IPS-18c (cell line): ENCODE data around the gene C1orf167.
A peak's percentile ranks its signal among the peaks of the same experiment; 100 is the strongest.

Experiments
- H3K4me3 ChIP-seq: 2 replicates; pipeline ENCODE4 v1.7.0; 2013; ENCODE audit warnings: low read depth, mild to moderate bottlenecking, low read length, moderate library complexity; ENCODE audit not compliant: insufficient read depth
- H3K9me3 ChIP-seq: one replicate; pipeline ENCODE4 v1.6.1; 2013; ENCODE audit warnings: mild to moderate bottlenecking, low read length, moderate library complexity; ENCODE audit not compliant: control insufficient read depth, insufficient read depth

The C1orf167 gene

GRCh38 chr1:11761988-11762406 lies at the start of gene C1orf167:
TSS of gene C1orf167 (plus strand) at chr1:11762193. CDS start at chr1:11764401, 2,208 bp downstream.
- peaks cover 2% of the 10 kb centered on the region for H3K9me3 ChIP-seq
- H3K4me3 ChIP-seq, result no peak within 1 kb of the TSS; the same call in 1 of the 2 replicates

- H3K4me3 ChIP-seq, result no peak overlapping the region
- H3K9me3 ChIP-seq, result no peaks in the 10 kb centered on the region
These were observed 49.7 kb upstream of the C1orf167 start for GRCh38 chr1:11712285-11712684.

- no peaks in the 10 kb centered on the region for H3K9me3 ChIP-seq
- no peak overlapping the region for H3K4me3 ChIP-seq
These were observed 48.9 kb upstream of the C1orf167 start for GRCh38 chr1:11713095-11713494.

GRCh38 chr1:11714831-11715575 lies 47.0 kb upstream of the C1orf167 start:
- Histone ChIP-seq H3K9me3 (no peaks in the 10 kb centered on the region), H3K4me3 (no peak overlapping the region)

- Histone ChIP-seq H3K4me3 (0 out of 2 replicates have a peak overlapping the region, but pooled peaks have one; percentile 16), H3K9me3 (no peaks in the 10 kb centered on the region)
These were observed 42.5 kb upstream of the C1orf167 start for GRCh38 chr1:11719313-11720032.

GRCh38 chr1:11720033-11720376 lies 42.0 kb upstream of the C1orf167 start:
- Histone ChIP-seq H3K9me3 (no peaks in the 10 kb centered on the region), H3K4me3 (no peak overlapping the region)

GRCh38 chr1:11720525-11720924 lies 41.5 kb upstream of the C1orf167 start:
- Histone ChIP-seq H3K4me3 (no peak overlapping the region), H3K9me3 (no peaks in the 10 kb centered on the region)

DNA sequence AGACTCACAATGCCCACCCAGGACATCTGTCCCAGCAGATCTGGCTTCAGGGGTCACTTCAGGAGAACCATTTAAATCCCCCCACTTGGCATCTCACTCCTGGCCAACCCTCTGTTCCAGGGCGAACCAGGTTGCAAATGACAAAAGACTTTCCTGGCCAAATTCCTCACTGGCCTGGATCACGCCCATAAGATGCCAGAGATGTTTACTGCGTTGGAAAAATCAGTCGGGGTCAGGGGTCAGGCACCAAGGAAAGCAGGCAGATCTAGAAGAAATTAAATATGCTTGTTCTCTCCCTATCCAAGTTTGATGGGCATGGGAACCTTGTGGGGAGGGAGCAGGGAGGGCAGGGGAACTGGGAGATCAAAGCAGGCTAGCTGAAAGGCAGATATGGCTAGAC lies 40.7 kb upstream of the C1orf167 start:
- H3K9me3 ChIP-seq, result no peaks in the 10 kb centered on the region
- no peak overlapping the region for H3K4me3 ChIP-seq

DNA sequence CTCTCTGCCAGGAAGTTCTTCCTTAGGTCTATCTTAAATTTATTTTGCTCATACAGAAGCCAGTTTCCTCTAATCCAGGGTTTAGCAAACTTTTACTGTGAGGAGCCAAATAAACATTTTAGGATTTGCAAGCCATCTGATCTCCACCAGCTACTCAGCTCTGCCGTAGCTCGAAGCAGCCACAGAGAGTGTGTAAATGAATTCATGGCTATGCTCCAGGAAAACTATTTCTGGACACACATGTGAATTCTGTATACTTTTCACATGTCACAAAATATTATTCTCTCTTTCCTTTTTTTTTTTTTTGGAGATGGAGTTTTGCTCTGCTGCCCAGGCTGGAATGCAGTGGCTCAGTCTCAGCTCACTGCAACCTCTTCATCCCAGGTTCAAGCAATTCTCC lies 39.5 kb upstream of the C1orf167 start:
- H3K4me3 ChIP-seq, result no peak overlapping the region
- no peaks in the 10 kb centered on the region for H3K9me3 ChIP-seq

GRCh38 chr1:11725616-11726015 lies 36.4 kb upstream of the C1orf167 start:
- Histone ChIP-seq H3K4me3 (no peak overlapping the region), H3K9me3 (no peaks in the 10 kb centered on the region)

DNA sequence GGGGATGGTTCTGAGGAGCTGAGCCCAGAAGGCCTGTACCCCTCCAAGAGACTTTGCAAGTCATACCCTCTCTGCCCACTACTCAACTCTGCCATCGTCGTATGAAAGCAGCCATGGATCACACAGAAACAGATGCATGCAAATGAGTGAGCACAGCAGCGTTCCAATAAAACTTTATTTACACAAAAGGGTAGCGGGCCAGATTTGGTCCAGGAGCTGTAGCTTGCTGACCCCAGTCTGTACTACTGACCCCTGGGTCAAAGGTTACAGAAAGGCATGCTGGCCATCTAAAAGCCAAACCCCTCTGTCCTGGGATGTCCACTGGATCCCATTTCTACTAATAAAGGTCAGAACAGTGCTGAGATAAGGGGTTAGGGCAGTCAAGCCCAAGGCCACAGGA lies 34.9 kb upstream of the C1orf167 start:
- H3K4me3 ChIP-seq, result no peak overlapping the region
- no peaks in the 10 kb centered on the region for H3K9me3 ChIP-seq

- no peaks in the 10 kb centered on the region for H3K9me3 ChIP-seq
- H3K4me3 ChIP-seq, result no peak overlapping the region
These were observed 33.7 kb upstream of the C1orf167 start for GRCh38 chr1:11728126-11728806.

GRCh38 chr1:11729155-11729497 lies 32.9 kb upstream of the C1orf167 start:
- Histone ChIP-seq H3K9me3 (no peaks in the 10 kb centered on the region), H3K4me3 (no peak overlapping the region)

DNA sequence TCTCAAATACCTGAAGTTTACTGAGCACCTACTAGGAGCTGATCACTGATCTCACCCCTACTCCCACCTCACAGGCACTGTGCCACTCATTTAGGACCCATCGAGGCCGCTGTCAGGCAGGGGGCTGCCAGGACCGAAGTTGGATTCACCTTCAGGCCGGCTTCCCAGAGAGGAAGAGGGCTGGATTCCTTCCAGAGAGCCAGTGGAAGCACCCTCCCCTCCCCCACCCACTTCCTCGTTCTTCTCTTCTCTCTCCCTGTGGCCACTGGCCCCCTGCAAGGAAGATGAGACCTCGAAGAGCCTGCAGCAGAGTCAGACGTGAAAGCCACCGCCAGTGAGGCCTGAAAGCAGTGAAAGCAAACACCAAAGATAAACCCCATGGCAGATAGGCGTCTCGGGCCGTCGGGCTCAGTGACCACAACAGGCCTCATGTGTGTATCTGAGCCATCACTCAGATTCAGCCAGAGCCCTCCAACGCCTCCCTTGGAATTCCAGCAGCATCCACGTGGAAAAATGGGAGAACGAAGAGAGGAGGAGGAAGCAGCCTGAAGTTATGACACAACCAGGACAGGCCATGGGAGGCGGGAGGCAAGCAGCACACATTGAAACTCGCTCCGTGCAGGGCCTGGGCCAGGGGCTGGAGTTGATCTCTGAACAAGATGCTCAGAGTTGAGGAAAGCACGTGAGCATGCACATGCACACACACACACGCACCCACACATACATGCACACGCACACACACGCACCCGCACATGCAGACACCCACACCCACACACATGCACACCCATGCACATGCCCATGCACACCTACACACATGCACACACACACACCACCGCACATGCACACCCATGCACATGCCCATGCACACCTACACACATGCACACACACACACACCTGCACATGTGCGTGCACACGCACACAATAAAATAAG lies 32.2 kb upstream of the C1orf167 start:
- Histone ChIP-seq H3K4me3 (no peak overlapping the region), H3K9me3 (no peaks in the 10 kb centered on the region)

DNA sequence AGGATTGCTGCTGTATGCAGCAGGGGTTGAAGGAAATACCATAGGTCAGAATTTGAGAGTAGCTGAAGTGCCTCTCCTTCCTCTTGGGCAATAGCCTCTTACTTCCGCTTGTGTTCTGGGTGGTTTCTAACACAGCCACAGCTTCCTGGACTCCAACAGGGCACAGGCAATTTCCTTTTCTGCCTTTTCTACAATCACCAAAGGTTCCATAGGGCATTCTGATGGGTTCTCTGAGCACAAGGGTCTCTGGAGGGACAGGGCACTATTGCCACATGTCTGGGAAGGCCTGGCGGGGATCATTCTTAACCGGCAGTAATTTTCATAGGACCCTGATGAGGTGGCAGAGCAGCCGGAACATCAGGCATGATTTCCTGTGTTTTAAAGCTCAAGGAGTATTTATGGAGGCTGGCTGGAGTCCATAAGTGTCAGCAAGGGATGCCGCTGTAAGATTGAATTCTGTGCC lies 31.5 kb upstream of the C1orf167 start:
- Histone ChIP-seq H3K4me3 (no peak overlapping the region), H3K9me3 (no peaks in the 10 kb centered on the region)

GRCh38 chr1:11731691-11732283 lies 30.2 kb upstream of the C1orf167 start:
- H3K4me3 ChIP-seq, result no peak overlapping the region
- H3K9me3 ChIP-seq, result no peaks in the 10 kb centered on the region

DNA sequence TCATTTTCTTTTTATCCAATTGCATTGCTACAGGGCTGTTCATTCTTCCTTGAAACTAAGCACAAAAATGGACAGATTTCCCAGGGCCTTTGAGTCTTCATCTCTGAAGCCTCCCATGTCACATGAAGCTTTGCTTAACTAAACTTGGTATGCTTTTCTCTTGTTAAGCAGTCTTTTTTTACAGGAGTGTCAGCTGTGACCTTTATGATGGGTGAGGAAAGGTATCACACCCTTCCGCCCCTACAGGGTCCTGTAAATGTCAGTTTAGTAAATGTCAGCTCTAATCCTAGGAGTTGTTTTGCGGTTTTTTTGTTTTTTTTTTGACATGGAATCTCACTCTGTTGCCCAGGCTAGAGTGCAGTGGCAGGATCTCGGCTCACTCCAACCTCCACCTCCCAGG lies 28.7 kb upstream of the C1orf167 start:
- Histone ChIP-seq H3K9me3 (no peaks in the 10 kb centered on the region), H3K4me3 (no peak overlapping the region)
